Neural cell (in vitro differentiated cells): Measurements from ENCODE around the gene FOXL1. TPM values are rescaled to one million over a fixed set of nuclear protein-coding genes. Genes with fewer than 3 reads are reported as not detected.

Experiments used
- H2AFZ ChIP-seq: fragments of 200-600, 300-800 bp; sonication (generic), shearing (Covaris generic); 2 replicates; pipeline ENCODE4 v1.6.0; 2014; ENCODE audit warnings: low read depth, mild to moderate bottlenecking, antibody characterized with exemption, low read length, moderate library complexity
- H3F3A ChIP-seq: fragments of 200-600 bp; shearing (Covaris generic); 2 replicates; pipeline ENCODE4 v1.6.1; 2016; ENCODE audit warnings: mild to moderate bottlenecking, moderate library complexity, mixed read lengths, antibody characterized with exemption, low read length; ENCODE audit not compliant: insufficient read depth, poor library complexity, severe bottlenecking
- H3K27ac ChIP-seq: fragments of 200-600, 300-800 bp; sonication (generic), shearing (Covaris generic); 2 replicates; pipeline ENCODE4 v1.5.1; 2014; ENCODE audit warnings: mild to moderate bottlenecking, low read length, moderate library complexity
- H3K27me3 ChIP-seq: fragments of 300-800, 200-600 bp; sonication (generic), shearing (Covaris generic); 2 replicates; pipeline ENCODE4 v1.6.0; 2014; ENCODE audit warnings: mild to moderate bottlenecking, low read depth, low read length, moderate library complexity; ENCODE audit not compliant: insufficient read depth
- H3K36me3 ChIP-seq: fragments of 300-800, 200-600 bp; sonication (generic), shearing (Covaris generic); 2 replicates; pipeline ENCODE4 v1.5.1; 2014; ENCODE audit warnings: mild to moderate bottlenecking, antibody characterized with exemption, low read length, moderate library complexity; ENCODE audit not compliant: insufficient read depth
- H3K4me2 ChIP-seq: fragments of 300-800, 200-600 bp; sonication (generic), shearing (Covaris generic); 2 replicates; pipeline ENCODE4 v1.6.0; 2014; ENCODE audit warnings: mild to moderate bottlenecking, low read length
- H3K4me3 ChIP-seq: fragments of 300-800, 200-600 bp; sonication (generic), shearing (Covaris generic); 2 replicates; pipeline ENCODE4 v1.5.1; 2014; ENCODE audit warnings: mild to moderate bottlenecking, low read length, moderate library complexity
- H3K79me2 ChIP-seq: fragments of 200-600 bp; shearing (Covaris generic); replicated peaks from 2 replicates; pipeline ENCODE4 v1.6.0; 2014; ENCODE audit warnings: mild to moderate bottlenecking, low read length, moderate library complexity; ENCODE audit not compliant: insufficient read depth
- H3K9ac ChIP-seq: fragments of 300-800, 200-600 bp; sonication (generic), shearing (Covaris generic); 2 replicates; pipeline ENCODE4 v1.6.1; 2016; ENCODE audit warnings: mild to moderate bottlenecking, low read length, mixed read lengths
- H3K9me2 ChIP-seq: fragments of 200-600 bp; shearing (Covaris generic); 2 replicates; pipeline ENCODE4 v1.6.1; 2016; ENCODE audit warnings: mild to moderate bottlenecking, low read length, mixed read lengths; ENCODE audit not compliant: insufficient read depth
- H3K9me3 ChIP-seq: fragments of 200-600, 300-800 bp; sonication (generic), shearing (Covaris generic); 2 replicates; pipeline ENCODE4 v1.6.1; 2016; ENCODE audit warnings: mild to moderate bottlenecking, mixed run types, low read length, moderate library complexity, mixed read lengths
- H4K20me1 ChIP-seq: fragments of 200-600 bp; shearing (Covaris generic); 2 replicates; pipeline ENCODE4 v1.6.1; 2016; ENCODE audit warnings: mild to moderate bottlenecking, mixed run types; ENCODE audit not compliant: insufficient read depth
- CTCF ChIP-seq: fragments of 450-650 bp; IDR thresholded peaks from 2 replicates; pipeline ENCODE4 v1.5.1; 2014; ENCODE audit warnings: antibody characterized with exemption, mild to moderate bottlenecking, moderate library complexity; ENCODE audit not compliant: poor library complexity, severe bottlenecking
- EP300 ChIP-seq: fragments of 450-650 bp; conservative IDR thresholded peaks from 2 replicates; pipeline ENCODE4 v1.6.1; 2014; ENCODE audit warnings: antibody characterized with exemption, mild to moderate bottlenecking, moderate library complexity; ENCODE audit not compliant: poor library complexity, severe bottlenecking
- EZH2 ChIP-seq: fragments of 200-600, 300-800 bp; shearing (Covaris generic), sonication (generic); IDR thresholded peaks from 2 replicates; pipeline ENCODE4 v1.6.1; 2014; ENCODE audit warnings: antibody characterized with exemption, low read length, borderline replicate concordance, mild to moderate bottlenecking; ENCODE audit not compliant: insufficient read depth, poor library complexity, severe bottlenecking
- MXI1 ChIP-seq: fragments of 450-650 bp; conservative IDR thresholded peaks from 2 replicates; pipeline ENCODE4 v1.6.1; 2014; ENCODE audit warnings: antibody characterized with exemption, mild to moderate bottlenecking; ENCODE audit not compliant: poor library complexity, severe bottlenecking
- POLR2AphosphoS5 ChIP-seq: IDR thresholded peaks from 2 replicates; pipeline ENCODE4 v1.6.1; 2012
- RAD21 ChIP-seq: fragments of 450-650 bp; conservative IDR thresholded peaks from 2 replicates; pipeline ENCODE4 v1.6.1; 2014; ENCODE audit warnings: antibody characterized with exemption, mild to moderate bottlenecking, moderate library complexity
- SMC3 ChIP-seq: fragments of 450-650 bp; conservative IDR thresholded peaks from 2 replicates; pipeline ENCODE4 v1.6.1; 2014; ENCODE audit warnings: antibody characterized with exemption, mild to moderate bottlenecking, moderate library complexity; ENCODE audit not compliant: poor library complexity
- TAF1 ChIP-seq: IDR thresholded peaks from 2 replicates; pipeline ENCODE4 v1.6.1; 2012; ENCODE audit warnings: low read depth
- polyA plus RNA-seq: library from polyadenylated mRNA; depleted of rRNA; stranded (reverse); fragments of >200 nt; gene quantifications from 2 replicates; pipeline ENCODE4 v1.2.3, GENCODE V29; 2014
- TF ChIP-seq, protein P1 (sequence below): IDR thresholded peaks from 2 replicates; pipeline ENCODE4 v1.6.1; 2012; ENCODE audit warnings: borderline replicate concordance

The FOXL1 gene
- polyA plus RNA-seq, 1 donor from 2014 or later, result 0.07 TPM

- H3K9ac ChIP-seq, result no peak overlapping the region
- no peaks in the 10 kb centered on the region for H3K79me2 ChIP-seq
- H2AFZ ChIP-seq, result no peak overlapping the region
- H3F3A ChIP-seq, result no peaks in the 10 kb centered on the region
- TF ChIP-seq EP300 (no peak), TAF1 (no peak), RAD21 (no peak)
- H3K27me3 ChIP-seq, result no peaks in the 10 kb centered on the region
- H3K9me3 ChIP-seq, result no peaks in the 10 kb centered on the region
- H3K4me2 ChIP-seq, result no peak overlapping the region
- no peak overlapping the region for H3K4me3 ChIP-seq
- no peaks in the 10 kb centered on the region for H4K20me1 ChIP-seq
- no peak overlapping the region for H3K27ac ChIP-seq
- H3K9me2 ChIP-seq, result no peaks in the 10 kb centered on the region
- no peaks in the 10 kb centered on the region for H3K36me3 ChIP-seq
These were observed 12.9 kb downstream of the FOXL1 start for GRCh38 chr16:86591270-86591669.

- no peaks in the 10 kb centered on the region for H3K27me3 ChIP-seq
- H2AFZ ChIP-seq, result no peak overlapping the region
These were observed 15.7 kb downstream of the FOXL1 start for GRCh38 chr16:86593913-86594620.

More at GRCh38 chr16:86593913-86594620, 15.7 kb downstream of the FOXL1 start:
- H3K4me2 ChIP-seq, result no peak overlapping the region
- no peak overlapping the region for H3K4me3 ChIP-seq
- H3K27ac ChIP-seq, result no peak overlapping the region
- no peaks in the 10 kb centered on the region for H3F3A ChIP-seq
- TF ChIP-seq, protein P1, sequence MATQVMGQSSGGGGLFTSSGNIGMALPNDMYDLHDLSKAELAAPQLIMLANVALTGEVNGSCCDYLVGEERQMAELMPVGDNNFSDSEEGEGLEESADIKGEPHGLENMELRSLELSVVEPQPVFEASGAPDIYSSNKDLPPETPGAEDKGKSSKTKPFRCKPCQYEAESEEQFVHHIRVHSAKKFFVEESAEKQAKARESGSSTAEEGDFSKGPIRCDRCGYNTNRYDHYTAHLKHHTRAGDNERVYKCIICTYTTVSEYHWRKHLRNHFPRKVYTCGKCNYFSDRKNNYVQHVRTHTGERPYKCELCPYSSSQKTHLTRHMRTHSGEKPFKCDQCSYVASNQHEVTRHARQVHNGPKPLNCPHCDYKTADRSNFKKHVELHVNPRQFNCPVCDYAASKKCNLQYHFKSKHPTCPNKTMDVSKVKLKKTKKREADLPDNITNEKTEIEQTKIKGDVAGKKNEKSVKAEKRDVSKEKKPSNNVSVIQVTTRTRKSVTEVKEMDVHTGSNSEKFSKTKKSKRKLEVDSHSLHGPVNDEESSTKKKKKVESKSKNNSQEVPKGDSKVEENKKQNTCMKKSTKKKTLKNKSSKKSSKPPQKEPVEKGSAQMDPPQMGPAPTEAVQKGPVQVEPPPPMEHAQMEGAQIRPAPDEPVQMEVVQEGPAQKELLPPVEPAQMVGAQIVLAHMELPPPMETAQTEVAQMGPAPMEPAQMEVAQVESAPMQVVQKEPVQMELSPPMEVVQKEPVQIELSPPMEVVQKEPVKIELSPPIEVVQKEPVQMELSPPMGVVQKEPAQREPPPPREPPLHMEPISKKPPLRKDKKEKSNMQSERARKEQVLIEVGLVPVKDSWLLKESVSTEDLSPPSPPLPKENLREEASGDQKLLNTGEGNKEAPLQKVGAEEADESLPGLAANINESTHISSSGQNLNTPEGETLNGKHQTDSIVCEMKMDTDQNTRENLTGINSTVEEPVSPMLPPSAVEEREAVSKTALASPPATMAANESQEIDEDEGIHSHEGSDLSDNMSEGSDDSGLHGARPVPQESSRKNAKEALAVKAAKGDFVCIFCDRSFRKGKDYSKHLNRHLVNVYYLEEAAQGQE, result no peak
- TF ChIP-seq SMC3 (no peak), POLR2AphosphoS5 (no peak), CTCF (no peak), RAD21 (no peak), MXI1 (no peak), EP300 (no peak), TAF1 (no peak), EZH2 (no peak)
- H3K9me3 ChIP-seq, result no peaks in the 10 kb centered on the region
- no peaks in the 10 kb centered on the region for H4K20me1 ChIP-seq
- H3K79me2 ChIP-seq, result no peaks in the 10 kb centered on the region
- no peaks in the 10 kb centered on the region for H3K9me2 ChIP-seq
- no peak overlapping the region for H3K9ac ChIP-seq
- H3K36me3 ChIP-seq, result no peaks in the 10 kb centered on the region
